KOPT-K1 (cell line): Measurements from ENCODE around the gene ANXA9.

Experiments used
- H3K27ac ChIP-seq: fragments of 200-600 bp; sonication (generic); 2 replicates; pipeline ENCODE4 v1.5.1; 2016; ENCODE audit warnings: antibody characterized with exemption, mild to moderate bottlenecking, low read depth, low read length; ENCODE audit not compliant: poor library complexity, severe bottlenecking
- H3K36me3 ChIP-seq: fragments of 200-600 bp; sonication (generic); 2 replicates; pipeline ENCODE4 v1.5.1; 2017; ENCODE audit warnings: antibody characterized with exemption, mild to moderate bottlenecking, low read length, moderate library complexity; ENCODE audit not compliant: insufficient read depth
- H3K9me3 ChIP-seq: fragments of 200-600 bp; sonication (generic); 2 replicates; pipeline ENCODE4 v1.5.1; 2017; ENCODE audit warnings: antibody characterized with exemption, low read length, mild to moderate bottlenecking; ENCODE audit not compliant: insufficient read depth, poor library complexity, severe bottlenecking

The ANXA9 gene

DNA sequence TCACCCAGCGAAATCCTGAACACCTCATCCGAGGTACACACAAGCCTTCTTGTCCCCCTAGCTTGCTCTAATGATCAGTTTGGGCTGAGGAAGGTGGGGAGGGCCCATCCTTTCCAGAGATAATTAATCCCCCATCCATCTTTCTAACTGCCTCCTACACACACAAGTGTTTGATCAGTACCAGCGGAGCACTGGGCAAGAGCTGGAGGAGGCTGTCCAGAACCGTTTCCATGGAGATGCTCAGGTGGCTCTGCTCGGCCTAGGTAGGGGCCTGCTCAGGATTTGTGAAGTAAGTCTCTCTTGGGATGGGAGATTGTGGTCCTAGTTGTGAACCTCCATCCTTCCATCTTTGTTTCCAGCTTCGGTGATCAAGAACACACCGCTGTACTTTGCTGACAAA lies 5.8 kb downstream of the ANXA9 start:
- H3K27ac ChIP-seq, result no peak overlapping the region
- H3K9me3 ChIP-seq, result no peaks in the 10 kb centered on the region
- H3K36me3 ChIP-seq, result no peaks in the 10 kb centered on the region

GRCh38 chr1:150992626-150993025 lies 10.5 kb downstream of the ANXA9 start:
- Histone ChIP-seq H3K36me3 (no peaks in the 10 kb centered on the region), H3K27ac (no peak overlapping the region), H3K9me3 (no peaks in the 10 kb centered on the region)

- Histone ChIP-seq H3K36me3 (no peaks in the 10 kb centered on the region), H3K27ac (no peak overlapping the region), H3K9me3 (no peaks in the 10 kb centered on the region)
These were observed 12.2 kb downstream of the ANXA9 start for GRCh38 chr1:150994248-150994647.

GRCh38 chr1:150995460-150995859 lies 13.4 kb downstream of the ANXA9 start:
- Histone ChIP-seq H3K36me3 (no peaks in the 10 kb centered on the region), H3K9me3 (no peaks in the 10 kb centered on the region), H3K27ac (no peak overlapping the region)

DNA sequence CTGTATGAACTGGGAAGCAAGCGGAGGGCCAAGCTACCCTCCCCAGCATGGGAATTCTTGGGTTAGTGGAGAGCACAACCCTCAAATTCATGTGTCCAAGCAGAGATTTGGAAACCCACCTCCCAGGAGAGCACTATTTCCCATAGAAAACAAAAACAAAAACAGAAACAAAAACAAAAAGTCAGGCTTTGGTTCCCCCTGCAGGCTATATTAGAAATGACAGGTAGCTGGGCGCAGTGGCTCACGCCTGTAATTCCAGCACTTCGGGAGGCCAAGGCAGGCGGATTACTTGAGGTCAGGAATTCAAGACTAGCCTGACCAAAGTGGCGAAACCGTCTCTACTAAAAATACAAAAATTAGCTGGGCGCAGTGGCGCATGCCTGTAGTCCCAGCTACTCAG lies 13.8 kb downstream of the ANXA9 start:
- Histone ChIP-seq H3K27ac (no peak overlapping the region), H3K9me3 (no peaks in the 10 kb centered on the region), H3K36me3 (no peaks in the 10 kb centered on the region)

- Histone ChIP-seq H3K9me3 (no peaks in the 10 kb centered on the region), H3K27ac (no peak overlapping the region), H3K36me3 (no peaks in the 10 kb centered on the region)
These were observed 15.2 kb downstream of the ANXA9 start for GRCh38 chr1:150997126-150997872.

DNA sequence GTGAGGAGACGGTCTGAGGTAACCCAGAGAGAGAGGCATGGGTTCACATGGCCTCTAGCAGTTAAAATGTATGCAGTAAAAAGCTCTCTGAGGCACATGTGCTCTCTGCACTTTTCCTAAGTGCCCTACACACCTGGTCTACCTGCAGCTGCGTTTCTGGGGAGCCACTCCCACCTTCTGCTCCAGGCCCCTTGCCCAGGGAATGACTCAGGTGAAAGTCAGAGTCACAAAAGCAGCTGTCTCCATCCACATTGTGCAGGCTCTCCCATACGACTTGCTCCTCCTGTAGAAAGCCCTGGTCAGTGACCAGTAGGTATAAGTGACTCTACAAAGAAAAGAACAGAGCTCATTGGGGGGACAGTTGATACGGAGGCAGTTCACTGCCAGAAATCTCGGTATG lies 15.9 kb downstream of the ANXA9 start:
- no peaks in the 10 kb centered on the region for H3K9me3 ChIP-seq
- H3K36me3 ChIP-seq, result no peaks in the 10 kb centered on the region
- H3K27ac ChIP-seq, result no peak overlapping the region

GRCh38 chr1:150999051-150999674 lies 17.1 kb downstream of the ANXA9 start:
- no peaks in the 10 kb centered on the region for H3K9me3 ChIP-seq
- H3K27ac ChIP-seq, result no peak overlapping the region
- H3K36me3 ChIP-seq, result no peaks in the 10 kb centered on the region

GRCh38 chr1:150999926-151000325 lies 17.8 kb downstream of the ANXA9 start:
- H3K9me3 ChIP-seq, result no peaks in the 10 kb centered on the region
- no peak overlapping the region for H3K27ac ChIP-seq
- H3K36me3 ChIP-seq, result no peaks in the 10 kb centered on the region

DNA sequence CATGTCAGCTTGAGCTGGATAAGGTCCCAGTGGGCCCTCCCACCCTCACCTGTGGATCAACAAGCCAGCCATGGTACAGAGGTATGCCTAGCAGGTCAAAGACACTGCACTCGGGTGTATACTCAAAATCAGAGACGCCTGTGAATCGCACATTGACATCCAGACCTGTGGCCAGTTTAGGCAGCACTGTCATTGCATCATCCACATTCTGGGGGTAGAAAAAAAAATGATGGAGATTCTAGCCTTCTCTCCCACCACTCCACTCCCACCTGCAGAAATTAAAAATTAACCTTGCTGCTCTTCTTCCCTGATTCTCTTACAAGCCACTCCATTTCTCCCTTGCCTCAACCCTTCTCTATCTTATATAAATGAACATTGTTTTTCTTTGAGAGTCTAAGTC lies 18.3 kb downstream of the ANXA9 start:
- Histone ChIP-seq H3K9me3 (no peaks in the 10 kb centered on the region), H3K36me3 (no peaks in the 10 kb centered on the region), H3K27ac (no peak overlapping the region)

DNA sequence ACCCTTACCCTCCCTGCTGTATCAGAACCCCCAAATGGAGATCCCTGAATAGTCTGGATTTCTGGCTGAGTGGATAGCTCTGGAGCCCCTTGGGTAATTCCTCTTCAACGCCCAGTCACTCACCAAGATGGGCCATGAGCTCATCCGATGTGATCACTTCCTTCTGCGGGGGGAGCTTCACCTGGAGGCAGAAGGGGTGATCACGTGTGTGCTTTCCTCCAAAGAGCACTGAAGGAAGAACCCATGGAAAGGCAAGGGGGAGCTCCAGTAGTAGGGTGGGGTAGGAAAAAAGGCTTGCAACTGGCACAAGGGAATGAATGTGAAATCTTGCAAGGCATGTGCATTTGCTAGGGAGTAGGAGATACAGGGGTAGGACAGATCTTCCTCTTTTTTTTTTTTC lies 19.5 kb downstream of the ANXA9 start:
- H3K27ac ChIP-seq, result no peak overlapping the region
- no peaks in the 10 kb centered on the region for H3K36me3 ChIP-seq

GRCh38 chr1:151002051-151002450 lies 20.0 kb downstream of the ANXA9 start:
- H3K9me3 ChIP-seq, result no peaks in the 10 kb centered on the region
- no peak overlapping the region for H3K27ac ChIP-seq
- H3K36me3 ChIP-seq, result no peaks in the 10 kb centered on the region

More for the DNA sequence above, 19.5 kb downstream of the ANXA9 start:
- H3K9me3 ChIP-seq, result no peaks in the 10 kb centered on the region

DNA sequence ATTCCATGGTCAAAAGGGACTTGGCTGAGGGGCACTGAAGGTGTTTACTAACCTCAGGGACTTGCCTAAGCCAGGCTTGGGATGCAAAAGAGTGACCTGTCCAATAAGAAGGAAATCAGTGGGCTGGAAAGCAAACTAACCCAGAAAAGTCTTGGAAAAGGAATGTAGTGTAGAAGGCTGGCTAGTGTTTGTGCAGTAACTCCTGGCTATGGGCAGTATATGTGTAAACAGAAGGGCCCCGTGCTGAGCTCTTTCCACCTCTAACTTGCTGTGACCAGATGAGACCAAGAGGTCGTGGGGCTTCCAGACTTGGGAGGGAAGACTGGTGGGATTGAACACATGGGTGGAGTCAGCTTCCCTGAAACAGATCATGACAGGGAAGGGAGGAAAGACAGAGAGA lies 20.5 kb downstream of the ANXA9 start:
- no peak overlapping the region for H3K27ac ChIP-seq

GRCh38 chr1:151003180-151003579 lies 21.1 kb downstream of the ANXA9 start:
- Histone ChIP-seq H3K36me3 (no peaks in the 10 kb centered on the region), H3K27ac (no peak overlapping the region), H3K9me3 (no peaks in the 10 kb centered on the region)

More for the DNA sequence above, 20.5 kb downstream of the ANXA9 start:
- no peaks in the 10 kb centered on the region for H3K36me3 ChIP-seq
- H3K9me3 ChIP-seq, result no peaks in the 10 kb centered on the region

DNA sequence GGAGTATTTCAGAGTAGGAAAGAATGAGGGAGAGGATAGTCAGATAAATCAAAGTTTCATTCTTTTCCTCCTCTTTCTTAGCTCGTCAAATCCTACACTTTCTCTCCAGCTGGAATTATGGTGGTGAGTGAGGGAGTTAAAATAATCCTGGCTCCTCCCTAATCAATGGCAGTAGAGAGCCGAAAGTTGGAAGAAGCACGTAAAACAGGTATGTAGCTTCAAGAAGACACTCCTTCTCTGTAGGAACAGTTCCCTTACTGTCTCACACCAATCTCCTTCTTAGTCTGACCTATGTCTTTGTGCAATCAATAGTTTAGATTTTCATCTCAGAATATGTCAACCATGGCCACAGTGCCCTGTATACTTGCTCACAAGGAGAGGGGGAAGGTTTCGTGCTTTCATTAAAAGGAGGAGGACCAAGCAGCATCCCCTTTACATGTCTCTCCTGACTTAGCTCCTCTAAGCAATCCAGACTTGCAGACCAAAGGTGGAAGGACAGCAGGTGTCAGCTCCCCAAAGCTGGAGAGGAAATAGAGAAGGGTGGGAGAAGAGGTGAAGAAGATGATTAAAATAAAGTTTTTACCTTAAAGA lies 23.7 kb downstream of the ANXA9 start:
- Histone ChIP-seq H3K36me3 (no peaks in the 10 kb centered on the region), H3K27ac (no peak overlapping the region), H3K9me3 (no peaks in the 10 kb centered on the region)
